ENCODE results near the gene AKT2.

Gene AKT2

GRCh38 chr19:40274585-40275544, 10.3 kb downstream of the AKT2 start:
- in situ Hi-C loops (cut with MboI; ENCODE audit: low sequenced_read_pairs) = no loop called here

- in situ Hi-C loops (cut with MboI; ENCODE audit: low sequenced_read_pairs) = no loop called here
Observed at GRCh38 chr19:40273469-40274360, 11.4 kb downstream of the AKT2 start.

- in situ Hi-C loops (cut with MboI; ENCODE audit: low sequenced_read_pairs) = no loop called here
Observed at GRCh38 chr19:40272261-40272660, 12.9 kb downstream of the AKT2 start.

GRCh38 chr19:40271706-40272105, 13.4 kb downstream of the AKT2 start:
- in situ Hi-C loops (cut with MboI; ENCODE audit: low sequenced_read_pairs) = no loop called here

- in situ Hi-C loops (cut with MboI; ENCODE audit: low sequenced_read_pairs) = no loop called here
Observed at GRCh38 chr19:40270362-40271089, 14.6 kb downstream of the AKT2 start.

- in situ Hi-C loops (cut with MboI; ENCODE audit: low sequenced_read_pairs) = no loop called here
Observed at GRCh38 chr19:40269216-40269940, 15.8 kb downstream of the AKT2 start.

GRCh38 chr19:40267601-40267997, 17.5 kb downstream of the AKT2 start:
- in situ Hi-C loops (cut with MboI; ENCODE audit: low sequenced_read_pairs) = no loop called here

- in situ Hi-C loops (cut with MboI; ENCODE audit: low sequenced_read_pairs) = no loop called here
Observed at GRCh38 chr19:40266912-40267600, 18.1 kb downstream of the AKT2 start.

- in situ Hi-C loops (cut with MboI; ENCODE audit: low sequenced_read_pairs) = no loop called here
Observed at GRCh38 chr19:40266119-40266518, 19.0 kb downstream of the AKT2 start.

GRCh38 chr19:40265763-40266099, 19.4 kb downstream of the AKT2 start:
- in situ Hi-C loops (cut with MboI; ENCODE audit: low sequenced_read_pairs) = no loop called here

GRCh38 chr19:40265055-40265762, 19.9 kb downstream of the AKT2 start:
- in situ Hi-C loops (cut with MboI; ENCODE audit: low sequenced_read_pairs) = no loop called here

GRCh38 chr19:40264314-40265054, 20.7 kb downstream of the AKT2 start:
- in situ Hi-C loops (cut with MboI; ENCODE audit: low sequenced_read_pairs) = no loop called here

- in situ Hi-C loops (cut with MboI; ENCODE audit: low sequenced_read_pairs) = no loop called here
Observed at GRCh38 chr19:40263440-40264313, 21.5 kb downstream of the AKT2 start.

- in situ Hi-C loops (cut with MboI; ENCODE audit: low sequenced_read_pairs) = no loop called here
Observed at GRCh38 chr19:40262422-40262821, 22.7 kb downstream of the AKT2 start.

- in situ Hi-C loops (cut with MboI; ENCODE audit: low sequenced_read_pairs) = no loop called here
Observed at GRCh38 chr19:40261631-40262030, 23.5 kb downstream of the AKT2 start.

- in situ Hi-C loops (cut with MboI; ENCODE audit: low sequenced_read_pairs) = no loop called here
Observed at GRCh38 chr19:40257096-40257517, 28.0 kb downstream of the AKT2 start.

GRCh38 chr19:40256512-40256911, 28.6 kb downstream of the AKT2 start:
- in situ Hi-C loops (cut with MboI; ENCODE audit: low sequenced_read_pairs) = no loop called here

All from HL-60/S4 treated with retinoic acid at 250 ng/mL for 4 days and 3 days (cell line).